ENCODE data around the gene DOCK8. TPM values are rescaled to one million over a fixed set of nuclear protein-coding genes. Genes with fewer than 3 reads are reported as not detected.

The DOCK8 gene
- polyA plus RNA-seq, 1 donor (not counting 4 experiments of a cell fraction or from before 2014, with no cell fraction given) = 1.5 TPM

- Histone ChIP-seq H3K27ac (ENCODE audit: control insufficient read depth, insufficient read depth, low read length) (no peak overlapping the region), H3K27me3 (ENCODE audit: control insufficient read depth, extremely low read depth, insufficient read depth, low read length) (no peaks in the 10 kb centered on the region), H3K4me3 (ENCODE audit: control insufficient read depth in 2 of 3, extremely low read depth in 1 of 3, insufficient read depth in 2 of 3, low read depth in 1 of 3, low read length in 3 of 3) (no peak overlapping the region), H3K4me1 (ENCODE audit: control insufficient read depth, extremely low read depth, insufficient read depth, low read length) (no peaks in the 10 kb centered on the region), H3K79me2 (ENCODE audit: control insufficient read depth, insufficient read depth, low read length) (no peaks in the 10 kb centered on the region), H3K9me3 (ENCODE audit: control insufficient read depth, low read depth, low read length) (no peaks in the 10 kb centered on the region), H3K9me1 (ENCODE audit: control insufficient read depth, extremely low read depth, insufficient read depth, low read length) (no peaks in the 10 kb centered on the region), H3K9ac (ENCODE audit: control insufficient read depth, extremely low read depth, insufficient read depth, low read length) (no peak overlapping the region), H4K20me1 (ENCODE audit: control insufficient read depth, extremely low read depth, insufficient read depth, low read length) (no peaks in the 10 kb centered on the region), H3K4me2 (ENCODE audit: control insufficient read depth, extremely low read depth, insufficient read depth, low read depth, low read length) (no peak overlapping the region), H3K36me3 (ENCODE audit: control insufficient read depth in 2 of 2, extremely low read depth in 1 of 2, insufficient read depth in 2 of 2, low read length in 2 of 2) (no peaks in the 10 kb centered on the region), H2AFZ (ENCODE audit: control insufficient read depth, low read length) (no peak overlapping the region)
- DNase-seq (ENCODE audit: low read depth, low spot score) (no peak), FAIRE-seq (no peak)
- dilution Hi-C loops (cut with MboI; ENCODE audit: extremely low pct_ligation_motif_present, low sequenced_read_pairs) = no loop called here
- no peak for TF ChIP-seq EZH2 (IDR thresholded peaks at IDR 0.05; ENCODE audit: low read length)
Observed at GRCh38 chr9:264231-264630, 49.6 kb downstream of the DOCK8 start.

- Histone ChIP-seq H3K27ac (ENCODE audit: control insufficient read depth, insufficient read depth, low read length) (no peak overlapping the region), H3K36me3 (ENCODE audit: control insufficient read depth in 2 of 2, extremely low read depth in 1 of 2, insufficient read depth in 2 of 2, low read length in 2 of 2) (no peaks in the 10 kb centered on the region), H3K4me2 (ENCODE audit: control insufficient read depth, extremely low read depth, insufficient read depth, low read depth, low read length) (no peak overlapping the region), H3K9me1 (ENCODE audit: control insufficient read depth, extremely low read depth, insufficient read depth, low read length) (no peaks in the 10 kb centered on the region), H3K4me1 (ENCODE audit: control insufficient read depth, extremely low read depth, insufficient read depth, low read length) (no peaks in the 10 kb centered on the region), H3K4me3 (ENCODE audit: control insufficient read depth in 2 of 3, extremely low read depth in 1 of 3, insufficient read depth in 2 of 3, low read depth in 1 of 3, low read length in 3 of 3) (no peak overlapping the region), H3K9ac (ENCODE audit: control insufficient read depth, extremely low read depth, insufficient read depth, low read length) (no peak overlapping the region), H3K79me2 (ENCODE audit: control insufficient read depth, insufficient read depth, low read length) (no peaks in the 10 kb centered on the region), H3K27me3 (ENCODE audit: control insufficient read depth, extremely low read depth, insufficient read depth, low read length) (no peaks in the 10 kb centered on the region), H4K20me1 (ENCODE audit: control insufficient read depth, extremely low read depth, insufficient read depth, low read length) (no peaks in the 10 kb centered on the region), H3K9me3 (ENCODE audit: control insufficient read depth, low read depth, low read length) (no peaks in the 10 kb centered on the region), H2AFZ (ENCODE audit: control insufficient read depth, low read length) (no peak overlapping the region)
- dilution Hi-C loops (cut with MboI; ENCODE audit: extremely low pct_ligation_motif_present, low sequenced_read_pairs) = no loop called here
- no peak for TF ChIP-seq EZH2 (IDR thresholded peaks at IDR 0.05; ENCODE audit: low read length)
- no peak for TF ChIP-seq CTCF (optimal IDR thresholded peaks at IDR 0.05 in 1 of 3, IDR thresholded peaks at IDR 0.05 in 1 of 3, conservative IDR thresholded peaks at IDR 0.05 in 1 of 3; ENCODE audit: extremely low read depth in 1 of 3, insufficient read depth in 2 of 3, low read length in 3 of 3)
- DNase-seq (ENCODE audit: low read depth, low spot score) (no peak), FAIRE-seq (no peak)
Observed at GRCh38 chr9:265209-265870, 50.7 kb downstream of the DOCK8 start.

- Histone ChIP-seq H3K27me3 (ENCODE audit: control insufficient read depth, extremely low read depth, insufficient read depth, low read length) (no peaks in the 10 kb centered on the region), H3K4me3 (ENCODE audit: control insufficient read depth in 2 of 3, extremely low read depth in 1 of 3, insufficient read depth in 2 of 3, low read depth in 1 of 3, low read length in 3 of 3) (no peak overlapping the region), H3K79me2 (ENCODE audit: control insufficient read depth, insufficient read depth, low read length) (no peaks in the 10 kb centered on the region), H3K36me3 (ENCODE audit: control insufficient read depth in 2 of 2, extremely low read depth in 1 of 2, insufficient read depth in 2 of 2, low read length in 2 of 2) (no peaks in the 10 kb centered on the region), H3K27ac (ENCODE audit: control insufficient read depth, insufficient read depth, low read length) (no peak overlapping the region), H4K20me1 (ENCODE audit: control insufficient read depth, extremely low read depth, insufficient read depth, low read length) (no peaks in the 10 kb centered on the region), H3K9me1 (ENCODE audit: control insufficient read depth, extremely low read depth, insufficient read depth, low read length) (no peaks in the 10 kb centered on the region), H3K4me1 (ENCODE audit: control insufficient read depth, extremely low read depth, insufficient read depth, low read length) (no peaks in the 10 kb centered on the region), H3K4me2 (ENCODE audit: control insufficient read depth, extremely low read depth, insufficient read depth, low read depth, low read length) (no peak overlapping the region), H3K9me3 (ENCODE audit: control insufficient read depth, low read depth, low read length) (no peaks in the 10 kb centered on the region), H3K9ac (ENCODE audit: control insufficient read depth, extremely low read depth, insufficient read depth, low read length) (no peak overlapping the region), H2AFZ (ENCODE audit: control insufficient read depth, low read length) (no peak overlapping the region)
- no peak for DNase-seq (ENCODE audit: low read depth, low spot score)
- dilution Hi-C loops (cut with MboI; ENCODE audit: extremely low pct_ligation_motif_present, low sequenced_read_pairs) = no loop called here
- no peak for TF ChIP-seq EZH2 (IDR thresholded peaks at IDR 0.05; ENCODE audit: low read length)
- TF ChIP-seq CTCF (optimal IDR thresholded peaks at IDR 0.05 in 1 of 3, IDR thresholded peaks at IDR 0.05 in 1 of 3, conservative IDR thresholded peaks at IDR 0.05 in 1 of 3; ENCODE audit: extremely low read depth in 1 of 3, insufficient read depth in 2 of 3, low read length in 3 of 3) = no peak
- no peak for FAIRE-seq
Observed at GRCh38 chr9:266228-266627, 51.6 kb downstream of the DOCK8 start.
